MM.1S (cell line): ENCODE data around the gene HIVEP2.

ENCODE experiments used
- EZH2 ChIP-seq: fragments of 300-600 bp; sonication (generic); optimal IDR thresholded peaks from 2 replicates; pipeline ENCODE3; 2017; ENCODE audit warnings: low read depth, mild to moderate bottlenecking, antibody characterized with exemption, low read length, mixed read lengths
- TF ChIP-seq, protein P1 (sequence below): fragments of 300-600 bp; sonication (generic); IDR thresholded peaks from 2 replicates; pipeline ENCODE4 v1.5.1; 2016; ENCODE audit warnings: antibody characterized with exemption, low read length, mixed read lengths

DNA sequence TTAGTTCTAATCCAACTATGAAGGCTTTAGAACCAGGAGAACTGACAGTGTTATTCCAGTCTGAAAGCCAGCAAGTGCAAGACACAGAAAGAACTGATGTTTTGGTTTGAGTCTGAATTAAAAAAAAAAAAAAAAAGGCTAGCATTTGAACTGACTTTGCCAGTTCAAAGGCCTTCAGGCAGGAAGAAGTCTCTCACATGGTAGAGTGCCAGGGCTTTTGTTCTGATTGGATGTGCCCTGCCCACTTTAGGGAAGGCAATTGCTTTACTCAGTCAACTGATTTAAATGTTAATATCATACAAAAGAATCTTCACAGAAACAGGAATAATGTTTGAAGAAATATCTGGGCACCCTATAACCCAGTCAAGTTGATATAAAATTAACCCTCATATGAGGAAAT lies 212.2 kb downstream of the HIVEP2 start:
- TF ChIP-seq, protein P1, sequence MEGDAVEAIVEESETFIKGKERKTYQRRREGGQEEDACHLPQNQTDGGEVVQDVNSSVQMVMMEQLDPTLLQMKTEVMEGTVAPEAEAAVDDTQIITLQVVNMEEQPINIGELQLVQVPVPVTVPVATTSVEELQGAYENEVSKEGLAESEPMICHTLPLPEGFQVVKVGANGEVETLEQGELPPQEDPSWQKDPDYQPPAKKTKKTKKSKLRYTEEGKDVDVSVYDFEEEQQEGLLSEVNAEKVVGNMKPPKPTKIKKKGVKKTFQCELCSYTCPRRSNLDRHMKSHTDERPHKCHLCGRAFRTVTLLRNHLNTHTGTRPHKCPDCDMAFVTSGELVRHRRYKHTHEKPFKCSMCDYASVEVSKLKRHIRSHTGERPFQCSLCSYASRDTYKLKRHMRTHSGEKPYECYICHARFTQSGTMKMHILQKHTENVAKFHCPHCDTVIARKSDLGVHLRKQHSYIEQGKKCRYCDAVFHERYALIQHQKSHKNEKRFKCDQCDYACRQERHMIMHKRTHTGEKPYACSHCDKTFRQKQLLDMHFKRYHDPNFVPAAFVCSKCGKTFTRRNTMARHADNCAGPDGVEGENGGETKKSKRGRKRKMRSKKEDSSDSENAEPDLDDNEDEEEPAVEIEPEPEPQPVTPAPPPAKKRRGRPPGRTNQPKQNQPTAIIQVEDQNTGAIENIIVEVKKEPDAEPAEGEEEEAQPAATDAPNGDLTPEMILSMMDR: no peak
- TF ChIP-seq EZH2: no peak
